ENCODE data around the gene CFAP97. TPM values are rescaled to one million over a fixed set of nuclear protein-coding genes. Genes with fewer than 3 reads are reported as not detected.
A peak's percentile ranks its signal among the peaks of the same experiment; 100 is the strongest.

Gene CFAP97
- polyA plus RNA-seq (2012; ENCODE audit: insufficient read length, low read depth), result 8.6 TPM

GRCh38 chr4:185203486-185204237 is at the start of gene CFAP97:
TSS of gene CFAP97 (minus strand) at chr4:185204000. CDS start at chr4:185191196, 12,804 bp downstream.
- no peak for TF ChIP-seq TAF1 (IDR thresholded peaks at IDR 0.05; ENCODE audit: borderline replicate concordance, insufficient read depth, low read length)
- no peak for TF ChIP-seq REST (IDR thresholded peaks at IDR 0.05; ENCODE audit: insufficient read depth in 1 of 2, low read depth in 2 of 2, low read length in 2 of 2)
- no peak for TF ChIP-seq POLR2AphosphoS5 (IDR thresholded peaks at IDR 0.05; ENCODE audit: low read depth, low read length)
- no peak; the same call in 1 of the 2 replicates for TF ChIP-seq SIN3A (IDR thresholded peaks at IDR 0.05; ENCODE audit: borderline replicate concordance, insufficient read depth, low read length)
- peak; percentile 73 for TF ChIP-seq FOXP2 (optimal IDR thresholded peaks at IDR 0.05; ENCODE audit: borderline replicate concordance, extremely low read depth, extremely low read length, insufficient read depth)

DNA sequence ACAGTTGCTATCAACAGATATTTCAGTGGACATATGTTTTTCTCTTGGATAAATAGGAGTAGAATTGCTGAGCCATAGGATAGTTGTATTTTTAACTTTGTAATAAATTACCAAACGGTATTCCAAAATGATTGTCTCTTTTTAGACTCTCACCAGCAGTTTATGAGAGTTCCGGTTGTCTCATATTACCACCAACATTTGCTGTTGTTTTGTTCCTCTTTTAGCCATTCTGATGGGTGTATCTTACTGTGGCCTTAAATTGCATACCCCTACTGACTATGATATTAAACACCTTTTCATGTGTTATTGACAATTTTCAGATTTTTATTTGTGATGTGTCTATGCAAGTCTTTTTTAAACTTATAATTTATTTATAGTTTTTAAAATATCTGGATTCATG is 45.3 kb upstream of the CFAP97 start:
- TF ChIP-seq TAF1 (IDR thresholded peaks at IDR 0.05; ENCODE audit: borderline replicate concordance, insufficient read depth, low read length) (no peak), POLR2AphosphoS5 (IDR thresholded peaks at IDR 0.05; ENCODE audit: low read depth, low read length) (no peak), SIN3A (IDR thresholded peaks at IDR 0.05; ENCODE audit: borderline replicate concordance, insufficient read depth, low read length) (no peak), FOXP2 (optimal IDR thresholded peaks at IDR 0.05; ENCODE audit: borderline replicate concordance, extremely low read depth, extremely low read length, insufficient read depth) (no peak), REST (IDR thresholded peaks at IDR 0.05; ENCODE audit: insufficient read depth in 1 of 2, low read depth in 2 of 2, low read length in 2 of 2) (no peak)

- no peak for TF ChIP-seq SIN3A (IDR thresholded peaks at IDR 0.05; ENCODE audit: borderline replicate concordance, insufficient read depth, low read length)
- no peak for TF ChIP-seq FOXP2 (optimal IDR thresholded peaks at IDR 0.05; ENCODE audit: borderline replicate concordance, extremely low read depth, extremely low read length, insufficient read depth)
- no peak for TF ChIP-seq TAF1 (IDR thresholded peaks at IDR 0.05; ENCODE audit: borderline replicate concordance, insufficient read depth, low read length)
- no peak for TF ChIP-seq REST (IDR thresholded peaks at IDR 0.05; ENCODE audit: insufficient read depth in 1 of 2, low read depth in 2 of 2, low read length in 2 of 2)
- no peak for TF ChIP-seq POLR2AphosphoS5 (IDR thresholded peaks at IDR 0.05; ENCODE audit: low read depth, low read length)
Observed at GRCh38 chr4:185248393-185249039, 44.7 kb upstream of the CFAP97 start.

DNA sequence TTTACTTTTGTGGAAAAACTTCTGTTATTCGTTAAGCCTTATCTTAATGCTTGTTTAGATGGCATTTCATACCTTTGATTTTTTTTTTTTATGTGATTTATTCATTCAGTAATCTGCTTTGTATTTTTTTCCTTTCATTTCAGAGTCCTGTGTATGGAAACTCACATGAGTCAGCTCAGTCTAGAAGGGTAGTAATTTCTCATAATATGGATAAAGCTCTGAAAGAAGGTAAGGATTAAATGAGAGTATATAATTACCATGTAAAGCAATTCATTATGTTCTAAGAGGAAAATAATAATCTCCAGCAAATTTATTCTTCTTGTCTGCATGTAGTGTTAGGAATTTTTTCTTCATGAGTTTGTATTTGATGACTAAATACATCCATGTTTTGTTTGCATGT is 43.4 kb upstream of the CFAP97 start:
- TF ChIP-seq POLR2AphosphoS5 (IDR thresholded peaks at IDR 0.05; ENCODE audit: low read depth, low read length), result no peak

- TF ChIP-seq POLR2AphosphoS5 (IDR thresholded peaks at IDR 0.05; ENCODE audit: low read depth, low read length) (no peak), REST (IDR thresholded peaks at IDR 0.05; ENCODE audit: insufficient read depth in 1 of 2, low read depth in 2 of 2, low read length in 2 of 2) (no peak), TAF1 (IDR thresholded peaks at IDR 0.05; ENCODE audit: borderline replicate concordance, insufficient read depth, low read length) (no peak), SIN3A (IDR thresholded peaks at IDR 0.05; ENCODE audit: borderline replicate concordance, insufficient read depth, low read length) (no peak), FOXP2 (optimal IDR thresholded peaks at IDR 0.05; ENCODE audit: borderline replicate concordance, extremely low read depth, extremely low read length, insufficient read depth) (no peak)
Observed at GRCh38 chr4:185246453-185246852, 42.7 kb upstream of the CFAP97 start.
